ENCODE data around the gene ARHGAP10.

Gene ARHGAP10

DNA sequence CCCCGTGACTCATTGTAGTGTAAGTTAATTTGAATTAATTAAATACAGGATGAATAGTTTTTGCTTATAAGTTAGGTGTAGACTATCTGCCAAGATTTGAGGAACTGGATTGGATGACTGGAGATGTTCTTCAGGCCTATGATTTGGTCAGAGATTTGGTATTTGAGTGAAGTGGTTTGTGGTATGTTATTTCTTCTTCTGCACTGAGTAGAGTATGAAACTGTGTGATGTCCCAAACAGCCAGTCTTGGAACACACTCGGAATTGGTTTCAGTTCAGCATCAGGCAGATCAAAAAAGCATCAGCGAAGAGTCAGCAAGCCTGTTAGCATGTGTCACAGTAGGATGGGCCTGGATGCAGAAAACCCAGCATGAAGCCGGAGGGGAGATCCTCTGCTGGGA is 294.1 kb downstream of the ARHGAP10 start:
- TF ChIP-seq, protein P1, sequence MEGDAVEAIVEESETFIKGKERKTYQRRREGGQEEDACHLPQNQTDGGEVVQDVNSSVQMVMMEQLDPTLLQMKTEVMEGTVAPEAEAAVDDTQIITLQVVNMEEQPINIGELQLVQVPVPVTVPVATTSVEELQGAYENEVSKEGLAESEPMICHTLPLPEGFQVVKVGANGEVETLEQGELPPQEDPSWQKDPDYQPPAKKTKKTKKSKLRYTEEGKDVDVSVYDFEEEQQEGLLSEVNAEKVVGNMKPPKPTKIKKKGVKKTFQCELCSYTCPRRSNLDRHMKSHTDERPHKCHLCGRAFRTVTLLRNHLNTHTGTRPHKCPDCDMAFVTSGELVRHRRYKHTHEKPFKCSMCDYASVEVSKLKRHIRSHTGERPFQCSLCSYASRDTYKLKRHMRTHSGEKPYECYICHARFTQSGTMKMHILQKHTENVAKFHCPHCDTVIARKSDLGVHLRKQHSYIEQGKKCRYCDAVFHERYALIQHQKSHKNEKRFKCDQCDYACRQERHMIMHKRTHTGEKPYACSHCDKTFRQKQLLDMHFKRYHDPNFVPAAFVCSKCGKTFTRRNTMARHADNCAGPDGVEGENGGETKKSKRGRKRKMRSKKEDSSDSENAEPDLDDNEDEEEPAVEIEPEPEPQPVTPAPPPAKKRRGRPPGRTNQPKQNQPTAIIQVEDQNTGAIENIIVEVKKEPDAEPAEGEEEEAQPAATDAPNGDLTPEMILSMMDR (IDR thresholded peaks at IDR 0.05), result no peak
- H3K4me1 ChIP-seq, result peaks cover 5 to 64% (median 28%) of the 10 kb centered on the region in 4 donors
- intact Hi-C loops (cut with DNase I; ENCODE audit: low total_unique reads), result no loop called here

DNA sequence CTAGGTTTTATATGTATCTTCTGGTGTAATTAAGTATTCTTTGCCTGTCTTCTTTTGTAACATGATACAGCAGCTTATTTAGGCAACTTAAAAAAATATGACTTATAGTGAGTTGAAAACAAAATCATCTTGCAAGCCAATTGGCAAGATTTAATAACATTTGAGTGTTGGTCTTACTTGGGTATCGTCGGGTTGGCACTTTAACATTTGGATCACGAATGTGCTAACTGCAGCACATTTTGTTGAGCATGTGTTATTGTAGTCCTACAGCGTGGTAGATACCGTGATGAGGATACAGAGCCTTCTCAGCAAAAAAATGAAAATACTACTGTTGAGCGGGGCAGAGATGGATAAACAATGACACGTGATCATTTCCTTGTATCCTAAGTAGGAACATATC is 295.3 kb downstream of the ARHGAP10 start:
- TF ChIP-seq, protein P1 (IDR thresholded peaks at IDR 0.05), result no peak
- intact Hi-C loops (cut with DNase I; ENCODE audit: low total_unique reads), result no loop called here
- no peaks in the 10 kb centered on the region for H3K27me3 ChIP-seq
- peaks cover 5 to 52% (median 19%) of the 10 kb centered on the region in 4 donors for H3K4me1 ChIP-seq
- no peak for DNase-seq
- no peak overlapping the region for H3K27ac ChIP-seq
- H3K9me3 ChIP-seq, result peaks cover 0 to 5% (median 0%) of the 10 kb centered on the region in 3 donors
- H3K4me3 ChIP-seq, result no peak overlapping the region
- H3K36me3 ChIP-seq, result no peaks in the 10 kb centered on the region

More for the DNA sequence above, 294.1 kb downstream of the ARHGAP10 start:
- no peak overlapping the region for H3K4me3 ChIP-seq
- no peak overlapping the region for H3K27ac ChIP-seq
- DNase-seq, result no peak
- peaks cover 0 to 5% (median 0%) of the 10 kb centered on the region in 3 donors for H3K9me3 ChIP-seq
- H3K36me3 ChIP-seq, result no peaks in the 10 kb centered on the region
- no peaks in the 10 kb centered on the region for H3K27me3 ChIP-seq

DNA sequence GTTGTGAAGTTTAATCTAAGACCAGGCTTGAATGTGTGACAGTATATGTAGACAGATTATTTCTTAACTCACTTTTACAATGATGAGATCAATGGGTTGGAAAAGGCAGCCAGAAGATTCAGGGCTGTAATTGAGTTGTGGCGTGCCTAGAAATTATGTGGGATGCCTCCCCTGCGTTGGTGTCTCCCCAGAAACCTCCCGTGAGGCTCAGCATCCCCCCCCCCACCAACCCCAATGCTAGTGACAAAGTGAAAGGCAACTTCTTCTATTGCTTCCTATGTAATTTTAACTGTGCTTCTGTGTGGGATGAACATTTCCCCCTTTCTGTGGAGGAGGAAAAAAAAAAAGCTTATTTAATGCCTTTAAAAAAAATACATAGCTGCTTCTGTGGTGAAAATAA is 297.9 kb downstream of the ARHGAP10 start:
- DNase-seq, result no peak
- H3K27me3 ChIP-seq, result no peaks in the 10 kb centered on the region
- no peak overlapping the region for H3K4me3 ChIP-seq
- H3K9me3 ChIP-seq, result peaks cover 0 to 5% (median 0%) of the 10 kb centered on the region in 3 donors
- TF ChIP-seq, protein P1 (IDR thresholded peaks at IDR 0.05), result no peak
- H3K27ac ChIP-seq, result no peak overlapping the region
- intact Hi-C loops (cut with DNase I; ENCODE audit: low total_unique reads), result no loop called here
- H3K4me1 ChIP-seq, result peaks cover 0 to 36% (median 2%) of the 10 kb centered on the region in 4 donors
- no peaks in the 10 kb centered on the region for H3K36me3 ChIP-seq

DNA sequence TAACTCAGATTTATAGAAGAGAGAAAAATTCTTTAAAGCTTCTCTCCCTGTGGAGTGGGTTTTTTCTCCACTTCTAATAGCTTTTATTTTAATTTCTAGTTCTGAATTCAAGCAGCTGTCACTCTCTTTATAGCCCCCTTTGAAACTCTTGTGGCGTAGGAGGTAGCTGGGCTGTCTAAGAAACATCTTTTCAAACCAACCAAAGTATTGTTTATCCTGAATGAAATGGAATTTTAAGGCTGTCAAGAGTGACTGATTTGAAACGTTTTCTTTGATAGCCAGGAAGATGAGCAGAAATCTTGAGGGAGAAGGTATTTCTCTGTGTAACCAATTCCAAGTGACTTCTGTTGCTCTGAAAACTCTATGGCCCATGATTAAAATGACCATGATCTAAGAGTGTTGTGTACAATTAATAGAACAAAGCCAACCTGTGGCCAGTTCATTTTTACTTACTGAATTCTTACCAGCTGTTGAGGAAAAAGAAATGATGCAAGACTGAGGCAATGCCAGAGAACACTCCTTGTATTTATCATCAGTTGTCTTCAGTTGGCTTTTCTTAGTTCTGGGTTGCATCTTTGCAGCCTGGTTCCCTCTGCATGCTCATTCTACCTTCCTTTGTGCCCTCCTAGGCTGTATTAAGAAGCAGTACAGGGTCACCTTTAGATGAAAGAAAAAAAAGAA is 298.4 kb downstream of the ARHGAP10 start:
- TF ChIP-seq, protein P1 (IDR thresholded peaks at IDR 0.05), result no peak
- H3K36me3 ChIP-seq, result no peaks in the 10 kb centered on the region
- H3K4me1 ChIP-seq, result peaks cover 0 to 37% (median 2%) of the 10 kb centered on the region in 4 donors
- no peaks in the 10 kb centered on the region for H3K27me3 ChIP-seq
- DNase-seq, result no peak
- H3K27ac ChIP-seq, result no peak overlapping the region
- no peak overlapping the region for H3K4me3 ChIP-seq
- intact Hi-C loops (cut with DNase I; ENCODE audit: low total_unique reads), result no loop called here
- peaks cover 0 to 5% (median 0%) of the 10 kb centered on the region in 3 donors for H3K9me3 ChIP-seq

DNA sequence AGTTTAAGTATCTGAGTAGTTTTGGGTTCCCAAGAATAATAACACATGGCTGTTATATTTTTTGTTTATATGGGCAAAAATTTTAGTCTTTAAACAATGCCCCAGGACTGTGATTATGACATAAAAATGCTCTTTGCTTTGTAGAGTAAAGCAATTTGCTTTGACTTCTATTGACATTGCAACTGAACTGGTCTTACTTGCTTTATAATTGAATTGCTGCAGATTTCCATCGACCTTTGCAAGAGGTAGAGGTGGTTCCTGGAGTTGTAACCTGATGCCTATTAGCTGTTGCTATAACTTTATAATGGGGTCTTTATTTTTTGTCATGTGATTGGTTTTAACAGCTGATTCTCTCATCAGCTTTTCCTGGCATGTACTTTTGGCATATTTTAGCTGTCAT is 302.9 kb downstream of the ARHGAP10 start:
- no peaks in the 10 kb centered on the region for H3K36me3 ChIP-seq
- H3K4me1 ChIP-seq, result peaks cover 0 to 23% (median 0%) of the 10 kb centered on the region in 4 donors
- no peaks in the 10 kb centered on the region for H3K9me3 ChIP-seq
- H3K27me3 ChIP-seq, result no peaks in the 10 kb centered on the region
- intact Hi-C loops (cut with DNase I; ENCODE audit: low total_unique reads), result no loop called here
- H3K27ac ChIP-seq, result no peak overlapping the region
- no peak for DNase-seq
- H3K4me3 ChIP-seq, result no peak overlapping the region
- TF ChIP-seq, protein P1 (IDR thresholded peaks at IDR 0.05), result no peak

Data from tibial artery (tissue), 4 donors.